ENCODE data around the gene CUTA.

The CUTA gene

DNA sequence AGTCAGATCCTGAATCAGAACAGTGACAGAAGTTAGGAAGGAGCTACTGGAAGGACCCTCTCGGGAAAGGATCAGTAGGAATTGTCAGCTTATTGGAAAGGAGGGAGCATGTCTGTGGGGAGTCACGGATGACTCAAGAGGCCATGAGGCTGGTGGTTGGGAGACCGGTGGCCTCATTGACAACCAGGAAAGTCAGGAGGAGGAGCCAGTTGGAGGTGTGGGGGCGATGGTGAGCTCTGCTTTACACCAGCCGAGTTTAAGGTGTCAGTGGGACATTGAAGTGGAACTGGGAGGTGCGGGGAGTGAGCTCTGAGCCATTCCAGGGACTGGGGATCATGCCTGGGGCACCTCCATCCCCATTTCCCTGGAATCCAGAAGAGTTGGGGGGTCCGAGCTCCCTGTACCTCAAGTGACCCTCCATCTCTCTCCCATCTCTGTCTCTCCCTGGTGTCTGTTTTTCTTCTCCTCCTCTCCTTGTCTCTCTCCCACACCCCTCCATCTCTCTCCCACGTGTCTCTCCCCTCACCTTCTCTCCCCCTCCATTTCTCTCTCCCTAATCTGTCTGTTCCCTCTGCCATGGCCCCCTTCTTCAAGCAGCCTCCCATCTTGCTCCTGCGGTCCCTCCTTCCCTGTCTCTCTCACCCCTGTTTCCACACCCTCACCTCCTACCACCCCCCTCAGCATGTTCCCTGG, 22.2 kb upstream of the CUTA start:
- no peak for DNase-seq (ENCODE audit: low read depth in 2 of 2)

DNA sequence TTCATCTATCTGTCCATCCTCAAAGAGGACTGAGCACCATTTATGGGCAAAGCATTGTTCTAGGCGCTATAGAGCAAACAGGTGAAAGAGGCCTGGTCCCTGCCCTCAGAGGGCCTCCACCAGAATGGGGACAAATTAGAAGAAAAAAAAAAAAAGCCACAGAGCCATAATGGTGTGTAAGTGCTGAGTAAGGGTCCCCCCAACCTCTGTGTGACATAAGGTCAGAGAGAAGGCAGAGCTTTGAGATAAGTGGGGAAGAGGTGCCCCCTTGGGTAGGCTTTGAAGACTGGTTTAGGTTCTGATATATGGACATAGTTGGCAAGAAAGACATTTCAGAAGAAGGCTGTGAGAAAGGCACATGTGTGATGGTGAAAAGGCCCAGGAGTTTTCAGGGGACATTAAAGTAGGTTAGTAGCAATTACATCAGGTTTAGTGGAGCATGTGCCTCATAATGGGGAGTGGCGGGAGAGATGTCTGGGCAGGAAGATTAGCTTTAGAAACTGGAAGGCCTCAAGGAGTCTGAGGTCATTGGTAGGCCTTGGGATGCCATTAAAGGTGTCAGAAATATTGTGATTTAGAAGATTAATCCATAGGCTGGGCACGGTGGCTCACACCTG, 21.2 kb upstream of the CUTA start:
- no peak for DNase-seq (ENCODE audit: low read depth in 2 of 2)

DNA sequence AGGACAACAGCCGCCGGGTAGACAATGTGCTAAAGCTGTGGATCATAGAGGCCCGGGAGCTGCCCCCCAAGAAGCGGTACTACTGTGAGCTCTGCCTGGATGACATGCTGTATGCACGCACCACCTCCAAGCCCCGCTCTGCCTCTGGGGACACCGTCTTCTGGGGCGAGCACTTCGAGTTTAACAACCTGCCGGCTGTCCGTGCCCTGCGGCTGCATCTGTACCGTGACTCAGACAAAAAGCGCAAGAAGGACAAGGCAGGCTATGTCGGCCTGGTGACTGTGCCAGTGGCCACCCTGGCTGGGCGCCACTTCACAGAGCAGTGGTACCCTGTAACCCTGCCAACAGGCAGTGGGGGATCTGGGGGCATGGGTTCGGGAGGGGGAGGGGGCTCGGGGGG, 19.8 kb upstream of the CUTA start:
- DNase-seq (ENCODE audit: low read depth in 2 of 2) = no peak

DNA sequence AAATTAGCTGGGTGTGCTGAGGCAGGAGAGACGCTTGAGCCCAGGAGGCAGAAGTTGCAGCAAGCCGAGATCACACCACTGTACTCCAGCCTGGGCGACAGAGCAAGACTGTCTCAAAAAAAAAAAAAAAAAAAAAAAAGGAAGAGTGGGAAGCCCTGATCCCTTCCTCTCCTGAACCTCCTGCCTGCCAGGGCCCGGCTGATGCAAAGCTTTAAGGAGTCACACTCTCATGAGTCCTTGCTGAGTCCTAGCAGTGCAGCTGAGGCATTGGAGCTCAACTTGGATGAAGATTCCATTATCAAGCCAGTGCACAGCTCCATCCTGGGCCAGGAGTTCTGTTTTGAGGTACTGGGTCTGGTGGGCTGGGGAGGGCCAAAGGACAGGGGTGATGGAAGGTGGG, 17.1 kb upstream of the CUTA start:
- DNase-seq (ENCODE audit: low read depth in 2 of 2) = no peak

DNA sequence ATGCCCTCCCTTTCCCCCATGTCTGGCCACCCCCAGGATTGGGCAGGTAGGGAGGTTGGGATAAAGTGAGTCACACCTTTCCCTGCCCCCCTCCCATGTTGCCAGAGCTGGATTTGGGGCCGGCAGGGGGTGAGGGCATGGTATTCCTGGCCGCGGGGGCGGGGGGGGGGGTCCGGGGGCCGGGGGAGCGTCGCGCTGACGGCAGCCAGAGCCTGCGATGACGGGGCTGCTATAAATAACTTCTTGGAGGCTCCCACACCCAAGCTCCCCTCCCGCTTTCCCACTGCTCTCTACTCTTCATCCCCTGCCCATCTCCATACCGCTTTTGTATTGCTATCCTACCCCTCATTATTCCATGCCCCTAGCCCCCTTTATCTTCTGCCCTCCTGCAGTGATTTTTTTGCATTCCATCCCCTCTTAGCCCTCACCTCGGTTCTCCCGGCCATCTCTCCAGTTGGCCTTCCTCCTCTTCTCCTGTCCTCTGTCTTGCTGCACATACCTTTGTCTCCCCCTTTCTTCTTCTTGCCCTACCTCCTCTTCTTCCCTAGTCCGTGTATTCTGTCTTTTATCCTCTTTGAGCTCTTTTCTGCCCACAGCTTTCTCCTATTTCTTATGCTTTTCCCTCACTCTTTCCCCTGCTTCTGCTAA, 15.8 kb upstream of the CUTA start:
- DNase-seq (ENCODE audit: low read depth in 2 of 2) = no peak

DNA sequence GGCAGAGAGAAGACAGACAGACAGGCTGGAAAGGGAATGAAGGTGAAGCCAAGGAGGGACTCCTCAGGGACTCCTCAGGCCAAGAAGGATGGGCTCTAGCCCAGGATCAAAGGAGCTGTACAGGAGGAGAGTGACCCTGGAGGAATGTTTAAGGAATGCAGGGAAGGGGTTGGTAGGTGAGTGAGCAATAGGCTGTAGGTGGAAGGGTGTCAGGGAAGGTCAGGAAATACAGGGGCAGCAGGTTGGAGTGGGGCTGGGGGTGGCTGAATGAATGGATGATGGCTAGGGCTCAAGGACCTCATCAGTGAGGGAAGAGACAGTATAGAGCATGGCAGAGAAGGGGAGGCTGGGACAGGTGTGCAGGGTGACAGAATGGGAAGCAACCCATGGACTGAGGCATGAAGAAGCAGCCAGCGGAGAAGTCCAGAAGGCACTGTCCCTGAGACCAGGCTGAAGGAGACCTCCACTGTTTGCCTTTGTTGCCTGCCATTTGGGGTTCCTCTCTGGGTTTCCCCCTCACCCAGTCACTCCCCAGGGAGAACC, 15.2 kb upstream of the CUTA start:
- no peak for DNase-seq (ENCODE audit: low read depth in 2 of 2)

DNA sequence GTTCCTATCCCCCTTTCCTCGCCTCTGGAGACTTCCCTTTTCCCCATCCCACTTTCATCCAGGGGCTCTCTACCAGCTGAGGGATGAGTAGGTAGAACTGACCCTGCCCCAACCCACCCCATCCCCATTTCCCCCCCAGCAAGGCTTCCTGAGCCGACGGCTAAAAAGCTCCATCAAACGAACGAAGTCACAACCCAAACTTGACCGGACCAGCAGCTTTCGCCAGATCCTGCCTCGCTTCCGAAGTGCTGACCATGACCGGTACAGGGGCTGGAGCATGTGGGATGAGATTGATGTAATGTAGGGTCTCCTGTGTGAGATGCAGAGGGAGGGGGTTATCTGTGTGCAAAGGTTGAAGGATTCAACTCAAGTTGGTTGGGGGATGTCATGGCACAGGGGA, 14.6 kb upstream of the CUTA start:
- no peak for DNase-seq (ENCODE audit: low read depth in 2 of 2)

DNA sequence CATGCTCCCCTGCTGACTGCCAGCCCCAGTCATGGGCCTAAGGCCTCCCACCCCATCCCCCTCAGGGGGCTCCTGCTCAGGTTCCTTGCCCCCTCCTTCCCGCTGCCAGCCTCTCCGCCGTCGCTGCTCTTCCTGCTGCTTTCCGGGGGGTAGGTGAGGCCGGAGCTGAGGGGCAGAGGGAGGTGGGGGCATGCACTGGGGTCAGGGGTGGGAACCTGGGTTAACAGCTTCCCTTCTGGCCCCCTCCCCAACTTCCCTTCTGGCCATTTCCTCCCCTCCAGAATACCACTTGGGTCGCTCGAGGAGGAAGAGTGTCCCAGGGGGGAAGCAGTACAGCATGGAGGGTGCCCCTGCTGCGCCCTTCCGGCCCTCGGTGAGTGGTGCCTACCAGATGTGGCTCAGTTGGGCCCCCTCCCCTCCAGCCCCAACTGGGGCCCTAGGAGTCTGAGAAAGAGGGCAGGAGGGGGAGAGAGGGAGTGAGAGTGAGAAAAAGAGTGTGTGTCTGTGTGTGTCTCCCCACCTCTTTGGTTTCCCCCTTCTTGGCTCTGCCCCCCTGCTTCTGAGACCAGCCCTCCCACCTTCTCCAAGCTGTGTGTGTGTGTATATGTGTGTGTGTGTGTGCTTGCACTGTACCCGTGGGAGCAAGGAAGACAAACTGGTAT, 14.1 kb upstream of the CUTA start:
- DNase-seq (ENCODE audit: low read depth in 2 of 2) = no peak

DNA sequence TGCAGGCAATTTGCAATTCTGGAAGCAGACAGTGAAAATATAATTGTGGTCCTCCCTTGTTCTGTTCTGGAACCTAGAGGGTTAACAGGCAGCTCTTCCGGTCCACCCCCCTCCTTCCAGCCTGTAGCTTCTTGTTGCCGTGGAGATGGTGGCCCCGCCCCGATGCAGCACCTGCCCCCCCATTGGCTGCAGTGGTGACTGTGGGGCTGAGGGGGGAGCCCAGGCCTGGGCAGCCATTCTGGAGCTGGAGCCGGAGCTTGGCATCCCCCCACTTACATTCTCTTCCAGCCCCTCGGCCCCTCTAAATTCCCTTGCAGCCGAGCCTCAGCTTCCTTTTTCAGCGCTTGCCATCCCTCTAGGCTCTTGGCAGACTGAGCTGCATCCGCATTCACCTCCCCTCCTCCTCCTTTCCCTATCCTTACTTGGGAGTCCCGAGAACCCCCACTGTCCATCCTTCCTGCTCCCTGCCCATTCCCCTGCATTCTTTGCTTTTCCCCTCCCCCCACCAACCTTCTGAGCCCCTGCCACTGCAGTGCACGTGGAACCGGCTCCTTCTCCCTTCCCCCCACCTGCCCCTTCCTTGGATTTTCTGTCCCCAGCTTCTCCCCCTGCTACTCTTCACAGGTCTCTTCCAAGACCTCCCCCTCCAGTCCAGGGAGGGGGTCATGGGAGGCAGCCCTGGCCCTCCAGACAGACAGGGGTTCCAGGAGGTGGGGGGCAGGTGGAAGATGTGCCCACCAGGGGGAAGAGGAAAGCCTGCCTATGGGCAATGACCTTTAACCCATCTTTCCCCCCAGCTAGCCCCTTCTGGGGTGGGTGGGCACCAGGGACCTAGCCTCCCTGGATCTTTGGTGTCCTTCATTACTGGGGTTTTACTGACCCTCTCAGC, 13.3 kb upstream of the CUTA start:
- no peak for DNase-seq (ENCODE audit: low read depth in 2 of 2)

DNA sequence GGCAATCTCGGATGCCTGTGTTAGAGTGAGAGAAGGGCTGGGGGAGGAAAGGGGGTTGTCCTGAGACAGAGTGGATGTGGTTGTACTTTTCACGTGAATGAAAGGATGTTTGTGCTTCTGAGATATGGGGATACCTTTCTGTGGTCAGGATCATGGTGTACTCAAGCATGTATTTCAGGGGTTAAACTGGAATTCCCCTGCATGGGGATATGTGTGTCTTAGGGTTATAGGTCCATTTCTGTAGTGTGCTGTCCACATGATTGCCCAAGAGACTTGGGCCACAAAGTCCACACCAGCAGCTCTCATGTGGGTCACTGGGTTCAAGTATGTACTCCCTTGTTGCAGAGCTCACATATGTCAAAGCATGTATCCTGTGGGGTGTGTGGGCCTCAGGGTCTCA, 12.4 kb upstream of the CUTA start:
- DNase-seq (ENCODE audit: low read depth in 2 of 2) = no peak

DNA sequence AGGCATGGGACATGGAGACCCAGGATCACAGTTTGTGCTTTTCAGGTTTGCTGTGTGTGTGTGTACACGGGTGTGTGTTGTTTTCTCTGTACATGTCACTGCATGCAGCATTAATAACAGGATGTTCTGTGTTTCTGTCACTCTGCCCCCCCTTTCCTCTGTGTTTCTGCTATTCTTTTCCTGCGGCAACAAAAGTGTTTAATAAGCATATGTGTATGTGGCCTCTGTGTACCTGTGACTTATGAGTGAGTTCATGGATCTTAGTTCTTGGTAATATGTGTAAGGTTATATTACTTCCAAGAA, 11.8 kb upstream of the CUTA start:
- DNase-seq (ENCODE audit: low read depth in 2 of 2) = no peak

DNA sequence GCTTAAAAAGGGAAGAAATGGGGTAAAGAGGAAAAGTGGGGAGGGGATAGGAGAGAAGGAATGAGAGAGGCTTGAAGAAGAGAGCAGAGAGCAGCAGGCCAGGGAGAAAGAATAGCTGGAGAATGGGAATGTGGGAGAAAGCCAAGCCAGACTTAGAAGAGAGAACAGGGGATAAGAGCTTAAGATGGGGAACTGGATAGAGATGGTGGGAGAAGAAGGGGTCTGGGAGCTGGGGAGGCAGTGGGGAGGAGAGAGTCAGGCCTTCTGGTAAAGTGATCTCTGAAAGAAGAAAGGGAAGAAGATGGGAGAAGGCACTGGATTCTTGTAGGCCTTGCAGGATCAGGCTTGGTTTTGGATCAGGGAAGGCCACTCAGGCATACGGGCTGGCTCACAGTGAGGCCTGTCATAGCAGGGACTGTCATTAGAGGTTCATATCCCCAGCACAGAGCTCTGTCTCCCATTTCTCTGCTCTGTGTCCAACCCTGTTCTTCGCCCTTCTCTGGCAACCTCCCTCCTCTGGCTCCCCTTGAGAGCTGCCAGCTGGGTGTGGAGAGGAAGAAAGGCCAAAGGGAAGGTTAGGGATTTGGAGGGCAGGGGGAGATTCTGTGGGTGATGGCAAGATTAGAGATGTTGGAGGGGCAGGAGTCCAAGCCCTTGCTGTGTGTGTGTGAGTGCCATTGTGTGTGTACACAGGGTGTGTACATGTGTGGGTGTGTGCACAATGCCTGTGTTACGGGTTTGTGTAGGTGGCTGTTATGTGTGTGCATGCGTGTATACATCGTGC, 11.3 kb upstream of the CUTA start:
- DNase-seq (ENCODE audit: low read depth in 2 of 2) = no peak

DNA sequence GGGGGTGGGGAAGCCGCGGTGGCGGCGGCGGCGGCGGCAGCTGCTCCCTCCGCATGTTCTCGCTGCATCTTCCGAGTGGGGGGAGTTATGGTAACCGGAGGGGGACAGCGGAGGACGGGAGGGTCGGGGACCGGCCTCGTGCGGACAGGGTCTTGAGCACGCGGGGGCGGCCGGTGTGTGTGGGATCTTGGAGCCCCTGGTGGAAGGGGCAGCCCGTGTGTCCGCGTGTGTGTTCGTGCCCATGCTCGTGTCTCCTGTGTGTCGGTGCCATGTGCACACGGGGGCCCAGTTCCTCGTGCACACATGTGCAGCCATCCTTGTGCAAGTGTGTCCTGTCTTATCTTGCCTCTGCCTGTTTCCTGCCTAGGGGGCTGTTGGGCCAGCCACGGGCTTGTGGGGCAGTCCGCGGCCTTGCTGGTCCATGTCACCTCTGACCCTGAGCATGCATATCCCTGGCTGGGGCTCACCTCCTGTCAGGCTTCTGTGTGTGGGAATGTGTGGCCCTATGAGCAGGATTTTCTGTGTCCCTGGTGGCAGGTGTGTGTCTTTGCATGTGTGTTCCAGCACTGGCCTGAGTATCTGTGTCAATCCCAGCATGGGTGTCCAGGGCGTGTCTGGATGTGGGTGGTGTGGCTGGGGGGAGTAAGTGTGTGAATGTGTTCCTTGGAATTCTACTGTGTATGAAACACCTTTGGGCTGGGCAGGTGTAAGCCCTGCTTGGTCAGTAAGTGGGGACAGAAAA, 10.5 kb upstream of the CUTA start:
- DNase-seq (ENCODE audit: low read depth in 2 of 2) = no peak

DNA sequence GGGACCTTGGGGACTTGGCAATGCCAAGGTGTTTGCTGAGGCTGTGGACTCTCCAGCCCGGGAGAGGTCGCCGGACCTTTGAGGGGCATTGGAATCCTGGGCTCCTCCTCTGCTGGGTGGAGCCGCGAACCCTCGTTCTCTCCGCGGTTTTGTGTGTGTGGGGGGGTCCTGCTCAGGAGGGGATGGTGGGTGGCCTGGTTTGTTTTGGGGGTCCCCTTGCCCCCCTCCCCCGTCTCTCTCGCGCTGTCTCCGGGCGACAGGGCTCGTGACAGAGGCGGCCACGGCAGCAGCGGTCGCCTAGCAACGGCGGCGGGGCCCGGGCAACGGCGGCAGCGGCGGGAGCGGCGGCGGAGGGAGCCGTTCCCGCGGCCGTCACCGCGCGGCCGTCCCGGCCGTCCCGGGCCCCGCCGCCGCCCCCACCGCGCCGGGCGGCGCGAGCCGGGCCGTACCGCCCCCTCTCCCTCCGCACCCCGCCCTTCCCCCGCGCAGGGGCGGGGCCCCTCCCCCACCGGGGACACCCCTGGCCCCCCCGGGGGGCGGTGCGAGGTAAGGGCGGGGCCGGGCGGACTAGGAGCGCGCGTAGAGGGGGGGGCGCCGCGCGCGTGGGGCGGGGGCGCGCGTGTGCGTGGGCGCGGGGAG, 9.8 kb upstream of the CUTA start:
- no peak for DNase-seq (ENCODE audit: low read depth in 2 of 2)

DNA sequence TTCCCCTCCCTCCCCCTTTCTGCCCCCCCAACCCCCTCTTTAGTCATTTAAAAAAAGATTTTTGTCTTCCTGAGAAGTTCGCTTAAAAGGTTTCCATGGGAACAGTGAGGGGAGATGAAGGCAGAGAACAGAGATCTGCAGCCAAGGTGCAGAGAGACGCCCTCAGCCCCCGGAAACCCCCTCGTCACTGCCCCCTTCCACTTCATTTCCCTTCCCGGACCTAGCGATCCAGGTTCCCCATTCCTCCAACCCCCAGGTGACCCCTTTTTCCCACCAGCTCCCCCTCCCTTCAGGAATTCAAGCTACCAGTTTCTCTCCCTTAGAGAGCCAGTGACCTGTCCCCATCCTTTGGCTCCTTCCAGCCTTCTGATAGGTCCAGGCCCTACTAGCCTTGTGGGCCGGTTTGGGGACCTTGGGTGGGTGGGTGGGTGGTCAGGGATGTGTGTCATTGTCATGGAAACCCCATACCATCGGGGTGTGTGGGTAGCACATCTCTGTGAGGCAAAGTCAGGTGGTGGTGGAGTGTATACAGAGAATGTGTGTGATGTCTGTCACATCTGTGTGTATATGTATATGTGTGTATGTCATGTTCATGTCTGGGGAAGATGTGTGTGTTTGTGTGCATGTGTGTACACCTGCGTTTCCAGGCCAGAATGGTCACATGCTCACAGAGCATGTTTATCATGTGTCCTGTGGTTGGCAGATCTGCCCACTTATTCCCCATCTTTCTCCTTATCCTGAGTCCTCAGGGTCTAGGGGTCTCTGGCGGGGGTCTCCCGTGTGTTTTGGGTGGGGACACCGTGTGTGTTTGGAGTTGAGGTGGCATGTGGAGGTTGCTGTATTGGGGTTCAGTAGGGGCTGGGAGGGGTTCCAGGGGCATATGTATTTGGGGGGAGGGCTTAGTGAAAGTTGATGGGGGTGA, 8.9 kb upstream of the CUTA start:
- DNase-seq (ENCODE audit: low read depth in 2 of 2) = no peak

DNA sequence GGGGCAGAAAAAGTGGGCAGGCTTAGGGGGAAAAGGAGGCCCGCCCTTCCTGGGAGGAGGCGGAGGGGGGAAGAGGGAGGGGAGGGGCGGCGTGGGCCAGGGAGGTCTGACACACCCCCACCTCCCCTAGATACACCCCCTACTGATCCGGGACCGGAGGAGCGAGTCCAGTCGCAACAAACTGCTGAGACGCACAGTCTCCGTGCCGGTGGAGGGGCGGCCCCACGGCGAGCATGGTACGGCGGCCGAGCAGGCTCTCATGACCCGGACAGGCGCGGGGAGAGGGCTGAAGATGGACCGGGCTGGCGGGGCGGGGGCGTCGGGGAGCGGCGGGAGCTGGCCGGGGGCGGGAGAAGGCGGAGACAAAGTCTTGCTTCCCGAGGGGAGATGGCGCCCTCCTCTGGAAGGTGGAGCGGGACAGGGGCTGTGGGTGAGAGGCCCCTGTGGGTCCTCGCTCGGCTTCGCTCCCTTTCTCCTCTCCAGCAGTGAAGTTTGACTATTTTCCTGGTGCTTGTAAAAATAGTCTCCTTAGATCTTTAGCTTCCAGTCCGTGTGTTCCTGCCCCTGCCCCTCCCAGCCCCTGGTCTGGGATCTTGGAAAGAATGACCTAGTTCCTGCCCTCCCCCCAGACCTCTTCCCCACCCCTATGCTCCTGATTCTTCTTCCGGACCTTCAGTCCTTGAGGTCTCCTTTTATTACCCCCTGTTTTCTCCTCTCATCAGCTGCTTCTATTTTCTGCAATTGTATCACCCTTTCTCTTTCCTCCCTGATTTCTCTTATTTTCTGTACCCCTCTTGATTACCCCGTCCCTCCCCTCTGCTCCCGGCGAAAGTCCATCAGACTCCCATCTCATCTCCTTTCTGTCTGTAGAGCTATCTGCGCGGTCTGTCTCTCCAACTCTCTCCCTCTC, 8.0 kb upstream of the CUTA start:
- DNase-seq (ENCODE audit: low read depth in 2 of 2) = peak; percentile 48 to 51

DNA sequence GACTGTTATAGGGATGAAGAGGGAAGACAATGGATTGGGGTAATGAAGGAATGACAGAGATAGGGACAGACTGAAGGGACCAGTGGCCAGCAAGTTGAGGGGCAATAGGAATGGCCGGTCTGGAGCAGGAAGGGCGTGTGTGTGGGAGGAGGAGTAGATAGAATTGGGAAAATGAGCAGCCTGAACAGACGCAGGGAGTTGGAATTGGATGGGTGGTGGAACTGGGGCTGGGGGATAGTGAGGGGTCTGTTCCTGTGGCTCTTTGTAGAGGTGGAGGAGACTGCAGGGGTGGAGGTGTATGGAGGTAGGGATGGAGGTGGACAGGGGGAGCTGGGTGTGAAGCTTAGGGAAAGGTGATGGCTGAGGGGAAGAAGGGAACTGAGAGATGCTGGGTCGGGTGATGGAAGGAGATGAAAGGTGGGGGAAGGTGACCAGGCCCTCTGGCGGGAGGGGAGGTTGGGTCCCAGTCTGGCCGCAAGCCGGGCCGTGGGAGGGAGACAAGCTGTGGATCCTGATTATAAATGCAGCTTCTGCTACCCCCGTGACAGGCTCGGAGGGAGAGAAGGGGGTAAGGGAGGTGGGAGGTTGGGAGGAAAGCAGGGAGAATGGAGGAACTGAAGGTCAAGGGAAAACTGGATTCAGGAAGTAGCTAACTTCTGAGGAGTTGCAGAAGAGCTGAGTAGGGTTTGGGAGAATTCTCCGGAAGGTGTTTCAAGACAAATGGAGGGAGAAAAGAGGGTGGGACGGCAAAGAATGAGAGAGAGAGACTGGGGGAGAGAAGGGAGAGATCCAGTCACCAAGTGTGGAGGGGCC, 7.2 kb upstream of the CUTA start:
- no peak for DNase-seq (ENCODE audit: low read depth in 2 of 2)
